Retinal pigment epithelial cell (primary cell): ENCODE measurements around the gene ETDC.
"Not testable (repeated sequence)": the region's sequence is repeated elsewhere in the genome, so short reads cannot be mapped to it uniquely, and the experiment has no call there.

Source experiments
- DNase-seq: peaks from one replicate; pipeline ENCODE4 v3.0.0-alpha.2; 2010; ENCODE audit warnings: low read depth
- H3K4me3 ChIP-seq: 2 replicates; pipeline ENCODE4 v1.5.1; 2011; ENCODE audit warnings: mild to moderate bottlenecking, low read length, control low read depth, moderate library complexity
- CTCF ChIP-seq: conservative IDR thresholded peaks from 2 replicates; pipeline ENCODE4 v1.5.1; 2011; ENCODE audit warnings: low read depth, low read length, control low read depth, inconsistent platforms

ETDC gene

GRCh38 chrX:135309430-135309923 is at the start of gene ETDC:
ETDC (plus strand) TSS chrX:135309480; CDS start chrX:135309480, 0 bp downstream.
- no peak within 1 kb of the TSS for H3K4me3 ChIP-seq
- DNase-seq, result no peak
- TF ChIP-seq CTCF, result no peak

GRCh38 chrX:135260976-135261375 is 48.3 kb upstream of the ETDC start:
- not testable (repeated sequence) for H3K4me3 ChIP-seq, DNase-seq

- not testable (repeated sequence) for H3K4me3 ChIP-seq, DNase-seq
These were observed 45.9 kb upstream of the ETDC start for GRCh38 chrX:135263376-135263775.

GRCh38 chrX:135264206-135264605 is 45.1 kb upstream of the ETDC start:
- no peak overlapping the region for H3K4me3 ChIP-seq
- DNase-seq, result no peak
- TF ChIP-seq CTCF, result no peak

GRCh38 chrX:135273162-135273561 is 36.1 kb upstream of the ETDC start:
- DNase-seq, result no peak
- no peak for TF ChIP-seq CTCF

GRCh38 chrX:135275973-135276372 is 33.3 kb upstream of the ETDC start:
- H3K4me3 ChIP-seq, result no peak overlapping the region
- TF ChIP-seq CTCF, result no peak
- no peak for DNase-seq

More at GRCh38 chrX:135273162-135273561, 36.1 kb upstream of the ETDC start:
- H3K4me3 ChIP-seq, result no peak overlapping the region

GRCh38 chrX:135287266-135287823 is 21.9 kb upstream of the ETDC start:
- no peak overlapping the region for H3K4me3 ChIP-seq
- no peak for TF ChIP-seq CTCF
- DNase-seq, result no peak

GRCh38 chrX:135295238-135295943 is 13.9 kb upstream of the ETDC start:
- no peak for DNase-seq
- H3K4me3 ChIP-seq, result peak overlapping the region; percentile 47
- peak; percentile 35 for TF ChIP-seq CTCF
